Measurements from ENCODE around the gene PDIA6.

GRCh38 chr2:10794876-10795275 is 17.7 kb downstream of the PDIA6 start:
- TF ChIP-seq, protein P1, sequence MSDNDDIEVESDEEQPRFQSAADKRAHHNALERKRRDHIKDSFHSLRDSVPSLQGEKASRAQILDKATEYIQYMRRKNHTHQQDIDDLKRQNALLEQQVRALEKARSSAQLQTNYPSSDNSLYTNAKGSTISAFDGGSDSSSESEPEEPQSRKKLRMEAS (IDR thresholded peaks at IDR 0.05; ENCODE audit: insufficient read depth, insufficient read length), result no peak
- TF ChIP-seq, protein P2, sequence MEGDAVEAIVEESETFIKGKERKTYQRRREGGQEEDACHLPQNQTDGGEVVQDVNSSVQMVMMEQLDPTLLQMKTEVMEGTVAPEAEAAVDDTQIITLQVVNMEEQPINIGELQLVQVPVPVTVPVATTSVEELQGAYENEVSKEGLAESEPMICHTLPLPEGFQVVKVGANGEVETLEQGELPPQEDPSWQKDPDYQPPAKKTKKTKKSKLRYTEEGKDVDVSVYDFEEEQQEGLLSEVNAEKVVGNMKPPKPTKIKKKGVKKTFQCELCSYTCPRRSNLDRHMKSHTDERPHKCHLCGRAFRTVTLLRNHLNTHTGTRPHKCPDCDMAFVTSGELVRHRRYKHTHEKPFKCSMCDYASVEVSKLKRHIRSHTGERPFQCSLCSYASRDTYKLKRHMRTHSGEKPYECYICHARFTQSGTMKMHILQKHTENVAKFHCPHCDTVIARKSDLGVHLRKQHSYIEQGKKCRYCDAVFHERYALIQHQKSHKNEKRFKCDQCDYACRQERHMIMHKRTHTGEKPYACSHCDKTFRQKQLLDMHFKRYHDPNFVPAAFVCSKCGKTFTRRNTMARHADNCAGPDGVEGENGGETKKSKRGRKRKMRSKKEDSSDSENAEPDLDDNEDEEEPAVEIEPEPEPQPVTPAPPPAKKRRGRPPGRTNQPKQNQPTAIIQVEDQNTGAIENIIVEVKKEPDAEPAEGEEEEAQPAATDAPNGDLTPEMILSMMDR (IDR thresholded peaks at IDR 0.05; ENCODE audit: extremely low read depth in 1 of 2, insufficient read depth in 1 of 2, low read depth in 1 of 2, low read length in 2 of 2), result no peak
- no peak for TF ChIP-seq EZH2 (IDR thresholded peaks at IDR 0.05; ENCODE audit: borderline replicate concordance, low read depth, low read length, severe bottlenecking)
- no peak for TF ChIP-seq POLR2AphosphoS5 (IDR thresholded peaks at IDR 0.05; ENCODE audit: insufficient read depth, low read depth, low read length)
- TF ChIP-seq POLR2A (IDR thresholded peaks at IDR 0.05; ENCODE audit: low read depth, low read length), result no peak
- no peak for TF ChIP-seq GATA2 (IDR thresholded peaks at IDR 0.05; ENCODE audit: insufficient read depth, insufficient read length, low read depth, low read length)
- TF ChIP-seq FOS (IDR thresholded peaks at IDR 0.05; ENCODE audit: borderline replicate concordance, insufficient read depth, low read length), result no peak

Data from endothelial cell of umbilical vein (primary cell).